SK-N-SH treated with all-trans-retinoic acid at 6 μM for 48 hours (cell line): ENCODE results near the gene OR8K1.

Source experiments
- ARNTL ChIP-seq: fragments of 450-650 bp; formaldehyde crosslinking; IDR thresholded peaks from 2 replicates; pipeline ENCODE4 v1.5.0; 2020; ENCODE audit warnings: low read depth, mild to moderate bottlenecking, moderate library complexity, borderline replicate concordance
- BACH2 ChIP-seq: fragments of 250-450 bp; sonication (Bioruptor Pico); IDR thresholded peaks from 2 replicates; pipeline ENCODE4 v1.9.0; 2021; ENCODE audit warnings: mild to moderate bottlenecking, borderline replicate concordance
- ESRRG ChIP-seq: fragments of 250-450 bp; sonication (Bioruptor Pico); IDR thresholded peaks from 2 replicates; pipeline ENCODE4 v1.6.1; 2021; ENCODE audit warnings: mild to moderate bottlenecking
- ISL1 ChIP-seq: fragments of 250-450 bp; sonication (Bioruptor Pico); IDR thresholded peaks from 2 replicates; pipeline ENCODE4 v2.1.2; 2022; ENCODE audit warnings: mild to moderate bottlenecking, moderate library complexity
- RARB ChIP-seq: fragments of 250-450 bp; sonication (Bioruptor Pico); IDR thresholded peaks from 2 replicates; pipeline ENCODE4 v1.8.0; 2021; ENCODE audit warnings: mild to moderate bottlenecking, moderate library complexity
- TCF4 ChIP-seq: fragments of 250-450 bp; sonication (Bioruptor Pico); IDR thresholded peaks from 2 replicates; pipeline ENCODE4 v1.8.0; 2021; ENCODE audit warnings: mild to moderate bottlenecking, moderate library complexity, borderline replicate concordance
- TOX ChIP-seq: fragments of 250-450 bp; sonication (Bioruptor Pico); IDR thresholded peaks from 2 replicates; pipeline ENCODE4 v1.8.0; 2021; ENCODE audit warnings: mild to moderate bottlenecking, moderate library complexity, borderline replicate concordance
- ZC3H10 ChIP-seq: fragments of 250-450 bp; sonication (Bioruptor Pico); IDR thresholded peaks from 2 replicates; pipeline ENCODE4 v1.5.1; 2021; ENCODE audit warnings: mild to moderate bottlenecking, moderate library complexity
- ZFP30 ChIP-seq: fragments of 450-650 bp; formaldehyde crosslinking; IDR thresholded peaks from 2 replicates; pipeline ENCODE4 v1.5.0; 2022; ENCODE audit warnings: mild to moderate bottlenecking, moderate library complexity
- ZNF565 ChIP-seq: fragments of 450-650 bp; formaldehyde crosslinking; conservative IDR thresholded peaks from 2 replicates; pipeline ENCODE4 v1.5.0; 2020; ENCODE audit warnings: low read depth, mild to moderate bottlenecking, moderate library complexity
- TF ChIP-seq, protein P1 (sequence below): fragments of 250-450 bp; sonication (Bioruptor Pico); IDR thresholded peaks from 2 replicates; pipeline ENCODE4 v1.5.1; 2021; ENCODE audit warnings: mild to moderate bottlenecking, moderate library complexity
- TF ChIP-seq, protein P2 (sequence below): fragments of 250-450 bp; sonication (Bioruptor Pico); IDR thresholded peaks from 2 replicates; pipeline ENCODE4 v1.8.0; 2021; ENCODE audit warnings: low read depth, mild to moderate bottlenecking, moderate library complexity, borderline replicate concordance
- TF ChIP-seq, protein P3 (sequence below): fragments of 250-450 bp; sonication (Bioruptor Pico); IDR thresholded peaks from 2 replicates; pipeline ENCODE4 v1.8.0; 2020; ENCODE audit warnings: mild to moderate bottlenecking, moderate library complexity, borderline replicate concordance
- TF ChIP-seq, protein P4 (sequence below): fragments of 250-450 bp; sonication (Bioruptor Pico); IDR thresholded peaks from 2 replicates; pipeline ENCODE4 v1.5.0; 2020; ENCODE audit warnings: mild to moderate bottlenecking, moderate library complexity

DNA sequence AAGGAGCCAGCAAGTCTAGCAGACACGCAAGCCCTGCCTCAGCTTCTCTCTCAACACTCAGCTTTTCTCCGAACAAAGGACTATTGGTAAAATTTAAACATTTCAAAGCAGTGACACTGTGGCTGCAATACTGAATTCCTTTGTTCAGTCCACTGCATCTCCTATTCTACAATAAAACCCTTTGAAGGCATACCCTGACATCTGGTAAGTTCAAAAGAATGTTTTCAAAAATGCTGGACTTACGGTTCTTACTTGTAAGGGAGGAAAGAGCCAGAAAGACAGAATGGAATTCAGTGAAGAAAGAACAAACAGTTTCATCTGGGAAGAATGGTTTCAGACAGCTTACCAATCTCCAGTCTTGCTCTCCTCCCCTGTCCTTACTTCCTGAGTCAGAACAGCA, 12.7 kb upstream of the OR8K1 start:
- TF ChIP-seq, protein P1, sequence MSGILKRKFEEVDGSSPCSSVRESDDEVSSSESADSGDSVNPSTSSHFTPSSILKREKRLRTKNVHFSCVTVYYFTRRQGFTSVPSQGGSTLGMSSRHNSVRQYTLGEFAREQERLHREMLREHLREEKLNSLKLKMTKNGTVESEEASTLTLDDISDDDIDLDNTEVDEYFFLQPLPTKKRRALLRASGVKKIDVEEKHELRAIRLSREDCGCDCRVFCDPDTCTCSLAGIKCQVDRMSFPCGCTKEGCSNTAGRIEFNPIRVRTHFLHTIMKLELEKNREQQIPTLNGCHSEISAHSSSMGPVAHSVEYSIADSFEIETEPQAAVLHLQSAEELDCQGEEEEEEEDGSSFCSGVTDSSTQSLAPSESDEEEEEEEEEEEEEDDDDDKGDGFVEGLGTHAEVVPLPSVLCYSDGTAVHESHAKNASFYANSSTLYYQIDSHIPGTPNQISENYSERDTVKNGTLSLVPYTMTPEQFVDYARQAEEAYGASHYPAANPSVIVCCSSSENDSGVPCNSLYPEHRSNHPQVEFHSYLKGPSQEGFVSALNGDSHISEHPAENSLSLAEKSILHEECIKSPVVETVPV (CRISPR knock-in tag), result no peak
- TF ChIP-seq ESRRG (no peak), ZFP30 (CRISPR knock-in tag) (no peak), ZNF565 (CRISPR knock-in tag) (no peak), TCF4 (no peak), ISL1 (CRISPR knock-in tag) (no peak), ZC3H10 (no peak), ARNTL (CRISPR knock-in tag) (no peak), TOX (CRISPR knock-in tag) (no peak), RARB (CRISPR knock-in tag) (no peak), BACH2 (CRISPR knock-in tag) (no peak)
- TF ChIP-seq, protein P2, sequence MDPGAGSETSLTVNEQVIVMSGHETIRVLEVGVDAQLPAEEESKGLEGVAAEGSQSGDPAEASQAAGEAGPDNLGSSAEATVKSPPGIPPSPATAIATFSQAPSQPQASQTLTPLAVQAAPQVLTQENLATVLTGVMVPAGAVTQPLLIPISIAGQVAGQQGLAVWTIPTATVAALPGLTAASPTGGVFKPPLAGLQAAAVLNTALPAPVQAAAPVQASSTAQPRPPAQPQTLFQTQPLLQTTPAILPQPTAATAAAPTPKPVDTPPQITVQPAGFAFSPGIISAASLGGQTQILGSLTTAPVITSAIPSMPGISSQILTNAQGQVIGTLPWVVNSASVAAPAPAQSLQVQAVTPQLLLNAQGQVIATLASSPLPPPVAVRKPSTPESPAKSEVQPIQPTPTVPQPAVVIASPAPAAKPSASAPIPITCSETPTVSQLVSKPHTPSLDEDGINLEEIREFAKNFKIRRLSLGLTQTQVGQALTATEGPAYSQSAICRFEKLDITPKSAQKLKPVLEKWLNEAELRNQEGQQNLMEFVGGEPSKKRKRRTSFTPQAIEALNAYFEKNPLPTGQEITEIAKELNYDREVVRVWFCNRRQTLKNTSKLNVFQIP (CRISPR knock-in tag), result no peak
- TF ChIP-seq, protein P3, sequence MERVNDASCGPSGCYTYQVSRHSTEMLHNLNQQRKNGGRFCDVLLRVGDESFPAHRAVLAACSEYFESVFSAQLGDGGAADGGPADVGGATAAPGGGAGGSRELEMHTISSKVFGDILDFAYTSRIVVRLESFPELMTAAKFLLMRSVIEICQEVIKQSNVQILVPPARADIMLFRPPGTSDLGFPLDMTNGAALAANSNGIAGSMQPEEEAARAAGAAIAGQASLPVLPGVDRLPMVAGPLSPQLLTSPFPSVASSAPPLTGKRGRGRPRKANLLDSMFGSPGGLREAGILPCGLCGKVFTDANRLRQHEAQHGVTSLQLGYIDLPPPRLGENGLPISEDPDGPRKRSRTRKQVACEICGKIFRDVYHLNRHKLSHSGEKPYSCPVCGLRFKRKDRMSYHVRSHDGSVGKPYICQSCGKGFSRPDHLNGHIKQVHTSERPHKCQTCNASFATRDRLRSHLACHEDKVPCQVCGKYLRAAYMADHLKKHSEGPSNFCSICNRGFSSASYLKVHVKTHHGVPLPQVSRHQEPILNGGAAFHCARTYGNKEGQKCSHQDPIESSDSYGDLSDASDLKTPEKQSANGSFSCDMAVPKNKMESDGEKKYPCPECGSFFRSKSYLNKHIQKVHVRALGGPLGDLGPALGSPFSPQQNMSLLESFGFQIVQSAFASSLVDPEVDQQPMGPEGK (CRISPR knock-in tag), result no peak
- TF ChIP-seq, protein P4, sequence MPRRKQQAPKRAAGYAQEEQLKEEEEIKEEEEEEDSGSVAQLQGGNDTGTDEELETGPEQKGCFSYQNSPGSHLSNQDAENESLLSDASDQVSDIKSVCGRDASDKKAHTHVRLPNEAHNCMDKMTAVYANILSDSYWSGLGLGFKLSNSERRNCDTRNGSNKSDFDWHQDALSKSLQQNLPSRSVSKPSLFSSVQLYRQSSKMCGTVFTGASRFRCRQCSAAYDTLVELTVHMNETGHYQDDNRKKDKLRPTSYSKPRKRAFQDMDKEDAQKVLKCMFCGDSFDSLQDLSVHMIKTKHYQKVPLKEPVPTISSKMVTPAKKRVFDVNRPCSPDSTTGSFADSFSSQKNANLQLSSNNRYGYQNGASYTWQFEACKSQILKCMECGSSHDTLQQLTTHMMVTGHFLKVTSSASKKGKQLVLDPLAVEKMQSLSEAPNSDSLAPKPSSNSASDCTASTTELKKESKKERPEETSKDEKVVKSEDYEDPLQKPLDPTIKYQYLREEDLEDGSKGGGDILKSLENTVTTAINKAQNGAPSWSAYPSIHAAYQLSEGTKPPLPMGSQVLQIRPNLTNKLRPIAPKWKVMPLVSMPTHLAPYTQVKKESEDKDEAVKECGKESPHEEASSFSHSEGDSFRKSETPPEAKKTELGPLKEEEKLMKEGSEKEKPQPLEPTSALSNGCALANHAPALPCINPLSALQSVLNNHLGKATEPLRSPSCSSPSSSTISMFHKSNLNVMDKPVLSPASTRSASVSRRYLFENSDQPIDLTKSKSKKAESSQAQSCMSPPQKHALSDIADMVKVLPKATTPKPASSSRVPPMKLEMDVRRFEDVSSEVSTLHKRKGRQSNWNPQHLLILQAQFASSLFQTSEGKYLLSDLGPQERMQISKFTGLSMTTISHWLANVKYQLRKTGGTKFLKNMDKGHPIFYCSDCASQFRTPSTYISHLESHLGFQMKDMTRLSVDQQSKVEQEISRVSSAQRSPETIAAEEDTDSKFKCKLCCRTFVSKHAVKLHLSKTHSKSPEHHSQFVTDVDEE (CRISPR knock-in tag), result no peak
